Ovary (tissue), 3 donors: ENCODE results near the gene NME9.

Experiments used
- CTCF ChIP-seq, 3 donors: fragments of 450-650 bp in 2 of 3; fragments of 200-600 bp in 1 of 3; IDR thresholded peaks; one replicate each; pipeline versions ENCODE4 v1.5.1 to v1.8.0; 2016 to 2022; ENCODE audit warnings: antibody characterized with exemption in 3 of 3, mild to moderate bottlenecking in 1 of 3
- EP300 ChIP-seq: sonication (generic); formaldehyde crosslinking; IDR thresholded peaks from one replicate; pipeline ENCODE4 v1.6.1; 2017; ENCODE audit warnings: antibody characterized with exemption
- donor health status: DM: no; HTN: no; CAD: no.

GRCh38 chr3:138351916-138352550 is 22.4 kb upstream of the NME9 start:
- TF ChIP-seq EP300 (no peak), CTCF (IDR thresholded peaks at IDR 0.05) (no peak)
